HepG2 (cell line): Measurements from ENCODE around the gene ARFGAP1. TPM values are rescaled to one million over a fixed set of nuclear protein-coding genes. Genes with fewer than 3 reads are reported as not detected.

Experiments
- ATF7 ChIP-seq, 2 experiments: fragments of 450-650 bp in 1 of 2; sonication (generic) in 1 of 2; formaldehyde crosslinking in 1 of 2; IDR thresholded peaks; 2 replicates each; pipeline versions ENCODE4 v1.4.0 to v1.6.1; 2016 to 2020; ENCODE audit warnings: antibody characterized with exemption in 1 of 2, mild to moderate bottlenecking in 1 of 2, missing genetic modification reagents in 1 of 2
- BCL3 ChIP-seq: sonication (generic); formaldehyde crosslinking; IDR thresholded peaks from 2 replicates; pipeline ENCODE4 v1.5.1; 2020; ENCODE audit warnings: mild to moderate bottlenecking, missing genetic modification reagents, moderate library complexity
- BRD4 ChIP-seq: sonication (generic); formaldehyde crosslinking; IDR thresholded peaks from 2 replicates; pipeline ENCODE4 v1.4.0; 2020; ENCODE audit warnings: missing genetic modification reagents
- E2F1 ChIP-seq: sonication (generic); formaldehyde crosslinking; IDR thresholded peaks from 2 replicates; pipeline ENCODE4 v1.5.0; 2020; ENCODE audit warnings: missing genetic modification reagents
- E2F5 ChIP-seq: sonication (generic); formaldehyde crosslinking; conservative IDR thresholded peaks from 2 replicates; pipeline ENCODE4 v1.4.0; 2020; ENCODE audit warnings: missing genetic modification reagents
- HMG20B ChIP-seq: conservative IDR thresholded peaks from 2 replicates; pipeline ENCODE4 v1.6.1; 2016; ENCODE audit warnings: missing genetic modification reagents, missing compliant biosample characterization
- HNRNPUL1 ChIP-seq: fragments of 200-400 bp; formaldehyde crosslinking; IDR thresholded peaks from 2 replicates; pipeline ENCODE4 v1.6.1; 2017; ENCODE audit warnings: low read depth, mild to moderate bottlenecking, low read length, moderate library complexity
- KDM2A ChIP-seq: sonication (generic); formaldehyde crosslinking; IDR thresholded peaks from 2 replicates; pipeline ENCODE4 v1.4.0; 2020; ENCODE audit warnings: low read depth, missing genetic modification reagents, borderline replicate concordance
- MYC ChIP-seq: sonication (generic); formaldehyde crosslinking; IDR thresholded peaks from 2 replicates; pipeline ENCODE4 v1.9.0; 2021; ENCODE audit warnings: missing genetic modification reagents, borderline replicate concordance
- PAX8 ChIP-seq: sonication (generic); formaldehyde crosslinking; IDR thresholded peaks from 2 replicates; pipeline ENCODE4 v1.8.0; 2022; ENCODE audit warnings: mild to moderate bottlenecking, missing genetic modification reagents, borderline replicate concordance
- PHF20 ChIP-seq: sonication (generic); formaldehyde crosslinking; IDR thresholded peaks from 2 replicates; pipeline ENCODE4 v1.5.0; 2020; ENCODE audit warnings: mild to moderate bottlenecking, missing genetic modification reagents
- PITX1 ChIP-seq: sonication (generic); formaldehyde crosslinking; IDR thresholded peaks from 2 replicates; pipeline ENCODE4 v1.5.1; 2020; ENCODE audit warnings: mild to moderate bottlenecking, missing genetic modification reagents
- RBM22 ChIP-seq: fragments of 200-400 bp; formaldehyde crosslinking; optimal IDR thresholded peaks from 2 replicates; pipeline ENCODE3; 2017; ENCODE audit warnings: mild to moderate bottlenecking, low read length, moderate library complexity
- REST ChIP-seq, 2 experiments: IDR thresholded peaks; 2 replicates each; pipeline ENCODE4 v1.6.1; 2011 to 2012; ENCODE audit warnings: low read length in 2 of 2, borderline replicate concordance in 1 of 2, low read depth in 1 of 2, mild to moderate bottlenecking in 1 of 2, moderate library complexity in 1 of 2
- ZBTB7A ChIP-seq: sonication (generic); formaldehyde crosslinking; IDR thresholded peaks from 2 replicates; pipeline ENCODE4 v1.8.0; 2022; ENCODE audit warnings: mild to moderate bottlenecking, missing genetic modification reagents
- ZNF253 ChIP-seq: sonication (generic); formaldehyde crosslinking; IDR thresholded peaks from 2 replicates; pipeline ENCODE4 v1.8.0; 2022; ENCODE audit warnings: mild to moderate bottlenecking, missing genetic modification reagents, borderline replicate concordance
- ZNF317 ChIP-seq: sonication (generic); formaldehyde crosslinking; IDR thresholded peaks from 2 replicates; pipeline ENCODE4 v1.5.0; 2020; ENCODE audit warnings: mild to moderate bottlenecking, missing genetic modification reagents
- ZNF383 ChIP-seq: sonication (generic); formaldehyde crosslinking; IDR thresholded peaks from 2 replicates; pipeline ENCODE4 v1.4.0; 2020; ENCODE audit warnings: missing genetic modification reagents, mild to moderate bottlenecking, borderline replicate concordance
- ZNF546 ChIP-seq: sonication (generic); formaldehyde crosslinking; conservative IDR thresholded peaks from 2 replicates; pipeline ENCODE4 v1.8.1; 2023; ENCODE audit warnings: mild to moderate bottlenecking, missing genetic modification reagents
- ZNF670 ChIP-seq: sonication (generic); formaldehyde crosslinking; IDR thresholded peaks from 2 replicates; pipeline ENCODE4 v1.8.0; 2022; ENCODE audit warnings: mild to moderate bottlenecking, missing genetic modification reagents, borderline replicate concordance
- ZNF766 ChIP-seq: sonication (generic); formaldehyde crosslinking; IDR thresholded peaks from 2 replicates; pipeline ENCODE4 v1.5.0; 2020; ENCODE audit warnings: missing genetic modification reagents, borderline replicate concordance
- polyA plus RNA-seq, 8 experiments: library from polyadenylated mRNA; depleted of rRNA in 3 of 8; stranded (reverse) in 7 of 8; unstranded in 1 of 8; fragments of >200 nt; fragmentation: Illumina TruSeq in 4 of 8; extraction: Trizol in 4 of 8; gene quantifications; 2 replicates each; pipeline versions ENCODE4 v1.2.1 to v1.2.3, GENCODE V29; 2011 to 2016; ENCODE audit warnings: low read depth in 4 of 8, missing spikeins in 1 of 8, mixed read lengths in 1 of 8; ENCODE audit not compliant: insufficient read depth in 1 of 8
- total RNA-seq, 5 experiments: library from RNA; depleted of rRNA; stranded (reverse); fragments of >200 nt; fragmentation: Illumina TruSeq; extraction: Trizol; gene quantifications; 2 replicates each; pipeline ENCODE4 v1.2.3, GENCODE V29; 2016; ENCODE audit warnings: low read depth in 1 of 5

ARFGAP1 gene
- total and polyA plus RNA-seq, 2 of the 13 experiments (the other 11 are each of a cell fraction or from before 2014, with no cell fraction given): 132 TPM

- no peak for TF ChIP-seq REST (IDR thresholded peaks at IDR 0.05; ENCODE audit: borderline replicate concordance in 1 of 2, low read depth in 1 of 2, low read length in 2 of 2)
- no peak for TF ChIP-seq PAX8 (CRISPR knock-in tag)
- no peak for TF ChIP-seq HNRNPUL1
- TF ChIP-seq MYC (CRISPR knock-in tag): no peak
- 0 out of 2 replicates have a peak, but pooled peaks have one; percentile 28 for TF ChIP-seq PHF20 (CRISPR knock-in tag)
- no peak for TF ChIP-seq BRD4 (CRISPR knock-in tag)
- no peak for TF ChIP-seq HMG20B (CRISPR knock-in tag)
- TF ChIP-seq BCL3 (CRISPR knock-in tag): no peak
- TF ChIP-seq ZNF317 (CRISPR knock-in tag): no peak
- no peak for TF ChIP-seq RBM22
- no peak; the same call in 1 of the 2 replicates for TF ChIP-seq ZNF253 (CRISPR knock-in tag)
- peak; percentile 61; the same call in 1 of the 2 replicates for TF ChIP-seq ZNF766 (CRISPR knock-in tag)
- TF ChIP-seq KDM2A (CRISPR knock-in tag): no peak
- TF ChIP-seq ZBTB7A (CRISPR knock-in tag): 0 out of 2 replicates have a peak, but pooled peaks have one; percentile 39
- no peak for TF ChIP-seq ZNF383 (CRISPR knock-in tag)
- TF ChIP-seq ZNF670 (CRISPR knock-in tag): no peak
- TF ChIP-seq E2F5 (CRISPR knock-in tag): no peak
- peak; percentile 50; the same call in 1 of the 2 replicates for TF ChIP-seq PITX1 (CRISPR knock-in tag)
- no peak for TF ChIP-seq ZNF546 (CRISPR knock-in tag)
- no peak for TF ChIP-seq ATF7 (IDR thresholded peaks at IDR 0.05)
- TF ChIP-seq ATF7 (CRISPR knock-in tag; IDR thresholded peaks at IDR 0.05): no peak
- TF ChIP-seq E2F1 (CRISPR knock-in tag): no peak
Measured at GRCh38 chr20:63261060-63261794, 11.4 kb upstream of the ARFGAP1 start (continued).
